ENCODE measurements around the gene ARHGAP45.

The ARHGAP45 gene

DNA sequence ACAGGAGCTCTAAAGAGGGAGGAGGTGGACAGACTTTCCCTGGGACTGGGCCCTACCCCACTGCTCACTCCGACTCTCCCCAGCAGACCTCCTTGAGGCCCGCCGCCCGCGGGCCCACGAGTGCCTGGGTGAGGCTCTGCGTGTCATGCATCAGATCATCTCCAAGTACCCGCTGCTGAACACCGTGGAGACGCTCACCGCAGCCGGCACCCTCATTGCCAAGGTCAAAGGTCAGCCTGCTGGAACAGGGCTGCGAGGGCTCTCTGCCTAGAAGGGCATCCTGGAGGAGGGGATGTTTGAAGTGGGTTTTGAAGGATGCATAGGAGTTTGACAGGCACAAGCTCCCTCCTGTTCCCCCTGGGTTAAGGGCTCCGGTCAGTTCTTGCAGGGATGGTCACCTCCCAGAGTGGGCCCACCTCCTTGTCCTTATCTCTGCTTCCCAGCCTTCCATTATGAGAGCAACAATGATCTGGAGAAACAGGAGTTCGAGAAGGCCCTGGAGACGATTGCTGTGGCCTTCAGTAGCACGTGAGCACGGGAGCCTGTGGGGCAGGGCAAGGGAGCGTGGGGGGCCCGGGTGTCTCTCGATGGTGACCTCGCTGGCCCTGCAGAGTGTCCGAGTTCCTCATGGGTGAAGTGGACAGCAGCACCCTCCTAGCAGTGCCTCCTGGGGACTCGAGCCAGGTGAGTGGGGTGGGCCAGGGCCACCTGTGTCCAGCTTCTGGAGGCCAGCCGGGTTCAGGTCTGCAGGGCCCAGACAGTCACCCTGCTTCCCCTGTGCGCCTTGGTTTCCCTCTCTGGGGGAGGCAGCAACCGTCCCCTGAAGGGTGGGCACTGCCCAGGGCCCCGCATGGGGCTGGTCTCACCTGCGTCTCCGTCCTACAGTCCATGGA lies 6.3 kb downstream of the ARHGAP45 start:
- no peak for DNase-seq

DNA sequence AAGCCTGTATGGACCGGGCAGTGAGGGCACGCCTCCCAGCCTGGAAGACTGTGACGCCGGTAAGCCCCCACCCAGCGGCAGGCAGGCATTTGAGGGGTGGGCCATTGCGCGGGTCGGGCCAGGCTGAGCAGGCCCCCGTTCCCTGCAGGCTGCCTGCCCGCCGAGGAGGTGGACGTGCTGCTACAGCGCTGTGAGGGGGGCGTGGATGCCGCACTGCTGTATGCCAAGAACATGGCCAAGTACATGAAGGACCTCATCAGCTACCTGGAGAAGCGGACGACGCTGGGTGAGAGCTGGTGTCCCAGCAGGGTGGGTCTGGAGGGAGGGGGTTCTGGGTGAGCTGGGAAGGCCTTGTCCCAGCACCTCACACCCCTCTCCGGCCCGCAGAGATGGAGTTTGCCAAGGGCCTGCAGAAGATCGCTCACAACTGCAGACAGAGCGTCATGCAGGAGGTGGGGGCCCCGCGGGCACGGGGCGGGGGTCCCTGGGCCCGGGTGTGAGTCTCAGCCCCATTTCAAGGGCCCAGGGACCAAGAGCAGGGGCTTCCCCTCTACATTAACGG lies 7.1 kb downstream of the ARHGAP45 start:
- no peak for DNase-seq

DNA sequence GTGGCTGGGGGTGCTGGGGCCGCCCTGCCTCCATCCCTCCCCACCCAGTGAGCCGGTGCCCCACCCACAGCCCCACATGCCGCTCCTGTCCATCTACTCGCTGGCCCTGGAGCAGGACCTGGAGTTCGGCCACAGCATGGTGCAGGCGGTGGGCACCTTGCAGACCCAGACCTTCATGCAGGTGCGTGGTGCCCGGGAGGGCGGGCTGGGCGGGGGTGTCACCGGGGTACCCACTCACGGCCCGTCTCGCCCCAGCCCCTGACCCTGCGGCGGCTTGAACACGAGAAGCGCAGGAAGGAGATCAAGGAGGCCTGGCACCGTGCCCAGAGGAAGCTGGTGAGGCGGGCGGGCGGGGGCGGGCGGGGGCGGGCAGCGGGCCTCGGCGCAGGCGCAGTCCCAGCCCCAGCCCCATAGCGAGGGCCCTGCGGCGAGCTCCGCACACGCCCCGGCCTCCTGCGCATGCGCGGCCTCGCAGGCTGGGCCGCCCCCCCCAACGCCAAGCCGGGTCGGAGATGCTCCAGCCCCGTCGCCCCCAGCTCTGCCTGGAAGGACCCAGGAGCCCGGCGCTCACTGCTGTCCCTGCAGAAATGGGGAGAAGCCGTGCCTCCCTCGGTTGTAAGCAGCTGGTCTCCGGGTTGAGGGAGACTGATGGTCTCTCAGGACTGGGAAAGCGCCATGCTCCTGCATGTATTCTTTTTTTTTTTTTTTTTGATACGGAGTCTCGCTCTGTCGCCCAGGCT lies 7.7 kb downstream of the ARHGAP45 start:
- DNase-seq, result no peak

GRCh38 chr19:1076046-1076386 lies 9.0 kb downstream of the ARHGAP45 start:
- DNase-seq, result no peak

DNA sequence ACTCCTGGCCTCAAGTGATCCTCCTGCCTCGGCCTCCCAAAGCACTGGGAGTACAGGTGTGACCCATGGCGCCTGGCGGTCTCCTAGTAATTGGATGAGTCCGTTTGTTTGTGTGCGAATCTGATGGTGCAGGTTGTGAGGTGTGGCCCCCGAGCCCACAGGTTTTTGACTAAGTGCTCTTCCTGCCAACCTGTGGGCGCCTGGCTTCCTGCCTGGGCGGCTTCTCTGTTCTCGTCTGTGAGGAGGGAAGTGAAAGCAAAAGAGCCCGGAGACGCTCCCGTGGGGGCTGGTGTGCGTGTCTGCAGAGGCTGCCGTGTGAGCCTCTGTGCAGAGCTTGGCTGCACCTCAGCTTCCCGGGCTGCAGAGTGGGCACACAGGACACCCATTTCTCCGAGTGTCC lies 10.0 kb downstream of the ARHGAP45 start:
- DNase-seq, result no peak

DNA sequence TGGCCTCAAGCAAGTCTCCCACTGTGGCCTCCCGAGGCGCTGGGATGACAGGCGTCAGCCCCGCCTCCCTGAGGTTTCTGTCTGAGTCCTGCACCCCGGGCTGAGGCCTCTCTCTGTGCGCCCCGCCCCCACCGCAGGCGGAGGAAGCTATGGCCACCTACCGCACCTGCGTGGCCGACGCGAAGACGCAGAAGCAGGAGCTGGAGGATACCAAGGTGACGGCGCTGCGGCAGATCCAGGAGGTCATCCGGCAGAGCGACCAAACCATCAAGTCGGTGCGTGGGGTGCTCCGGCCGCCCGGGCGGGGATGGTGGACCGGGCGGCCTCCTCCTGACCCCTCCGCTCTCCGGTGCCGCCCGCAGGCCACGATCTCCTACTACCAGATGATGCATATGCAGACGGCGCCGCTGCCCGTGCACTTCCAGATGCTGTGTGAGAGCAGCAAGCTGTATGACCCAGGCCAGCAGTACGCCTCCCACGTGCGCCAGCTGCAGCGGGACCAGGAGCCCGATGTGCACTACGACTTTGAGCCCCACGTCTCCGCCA lies 12.7 kb downstream of the ARHGAP45 start:
- no peak for DNase-seq

GRCh38 chr19:1080360-1081161 lies 13.6 kb downstream of the ARHGAP45 start:
- no peak for DNase-seq

DNA sequence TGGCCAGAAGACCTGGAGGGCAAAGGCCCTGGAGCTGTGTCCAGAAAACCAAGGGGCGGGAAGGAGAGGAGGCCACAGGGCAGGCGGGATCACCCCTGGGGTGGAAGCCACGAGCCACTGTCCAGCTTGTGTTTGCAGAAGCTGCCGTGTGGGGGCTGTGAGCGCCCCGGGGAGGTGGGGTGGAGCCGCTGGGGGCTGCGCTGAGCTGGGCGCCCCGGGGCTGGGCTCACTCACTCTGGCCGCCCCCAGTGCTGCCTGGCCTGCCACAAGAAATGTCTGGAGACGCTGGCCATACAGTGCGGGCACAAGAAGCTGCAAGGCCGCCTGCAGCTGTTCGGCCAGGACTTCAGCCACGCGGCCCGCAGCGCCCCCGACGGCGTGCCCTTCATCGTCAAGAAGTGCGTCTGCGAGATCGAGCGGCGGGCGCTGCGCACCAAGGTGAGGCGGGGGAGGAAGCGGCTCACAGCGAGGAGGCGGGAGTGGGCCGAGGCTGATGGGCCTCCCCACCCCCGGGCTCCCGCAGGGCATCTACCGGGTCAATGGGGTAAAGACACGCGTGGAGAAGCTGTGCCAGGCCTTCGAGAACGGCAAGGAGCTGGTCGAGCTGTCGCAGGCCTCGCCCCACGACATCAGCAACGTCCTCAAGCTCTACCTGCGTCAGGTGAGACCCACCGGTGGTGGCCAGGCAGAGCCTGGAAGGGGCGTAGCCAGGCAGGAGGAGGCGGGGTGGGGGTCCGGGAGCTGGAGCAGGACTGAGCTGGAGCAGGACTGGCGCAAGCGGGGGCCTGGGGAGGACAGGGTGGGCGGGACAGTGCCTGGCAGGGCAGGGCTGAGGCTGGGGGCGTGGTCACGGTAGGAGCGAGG lies 14.6 kb downstream of the ARHGAP45 start:
- DNase-seq, result no peak

- DNase-seq, result no peak
Measured at GRCh38 chr19:1082165-1082927, 15.4 kb downstream of the ARHGAP45 start.

DNA sequence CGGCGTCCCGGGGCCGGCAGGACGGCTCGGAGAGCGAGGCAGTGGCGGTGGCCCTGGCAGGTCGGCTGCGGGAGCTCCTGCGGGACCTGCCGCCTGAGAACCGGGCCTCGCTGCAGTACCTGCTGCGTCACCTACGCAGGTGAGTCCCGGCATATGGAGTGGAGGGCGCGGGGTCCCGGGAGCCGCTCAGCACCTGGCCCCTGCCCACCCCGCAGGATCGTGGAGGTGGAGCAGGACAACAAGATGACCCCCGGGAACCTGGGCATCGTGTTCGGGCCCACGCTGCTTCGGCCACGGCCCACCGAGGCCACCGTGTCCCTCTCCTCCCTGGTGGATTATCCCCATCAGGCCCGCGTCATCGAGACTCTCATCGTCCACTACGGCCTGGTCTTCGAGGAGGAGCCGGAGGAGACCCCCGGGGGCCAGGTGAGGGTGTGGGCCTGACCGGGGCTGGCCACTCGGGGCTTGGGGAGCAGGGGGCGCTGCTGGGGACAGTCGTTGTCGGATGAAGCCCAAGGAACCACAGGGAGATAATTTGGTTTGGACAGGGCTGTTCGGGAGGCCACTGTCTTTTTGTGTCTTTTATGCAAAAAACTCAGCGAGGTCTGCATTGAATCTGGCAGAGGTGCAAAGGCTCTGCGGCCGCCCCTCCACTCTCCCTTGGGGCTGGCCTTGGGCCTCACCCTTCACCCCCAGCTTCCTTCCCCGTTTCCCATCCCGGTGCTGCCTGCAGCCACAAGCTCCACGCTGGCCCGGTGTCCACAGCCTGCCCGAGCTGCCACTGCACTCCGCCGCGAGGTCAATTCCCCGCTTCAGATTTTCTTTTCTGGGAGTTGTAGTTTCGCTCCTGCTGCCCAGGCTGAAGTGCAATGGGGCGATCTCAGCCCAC lies 16.2 kb downstream of the ARHGAP45 start:
- DNase-seq, result no peak

GRCh38 chr19:1084024-1084868 lies 17.3 kb downstream of the ARHGAP45 start:
- no peak for DNase-seq

DNA sequence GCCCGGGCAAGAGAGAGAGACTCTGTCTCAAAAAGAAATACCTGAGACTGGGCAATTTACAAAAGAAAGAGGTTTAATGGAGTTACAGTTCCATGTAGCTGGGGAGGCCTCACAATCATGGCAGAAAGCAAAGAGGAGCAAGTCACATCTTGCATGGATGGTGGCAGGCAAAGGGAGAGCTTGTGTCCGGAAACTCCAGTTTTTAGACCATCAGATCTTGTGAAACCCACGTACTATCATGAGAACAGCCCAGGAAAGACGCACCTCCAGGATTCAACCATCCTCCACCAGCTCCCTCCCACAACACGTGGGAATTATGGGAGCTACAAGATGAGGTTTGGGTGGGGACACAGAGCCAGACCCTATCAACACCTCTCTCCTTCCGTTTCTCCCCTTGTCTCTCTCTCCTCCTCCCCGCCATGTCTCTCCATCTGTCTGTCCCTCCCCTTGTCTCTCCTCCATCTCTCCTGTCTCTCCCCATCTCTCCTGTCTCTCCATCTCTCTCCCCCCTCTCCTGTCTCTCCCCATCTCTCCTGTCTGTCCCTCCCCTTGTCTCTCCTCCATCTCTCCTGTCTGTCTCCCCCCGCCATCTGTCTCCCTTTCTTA lies 18.2 kb downstream of the ARHGAP45 start:
- no peak for DNase-seq

DNA sequence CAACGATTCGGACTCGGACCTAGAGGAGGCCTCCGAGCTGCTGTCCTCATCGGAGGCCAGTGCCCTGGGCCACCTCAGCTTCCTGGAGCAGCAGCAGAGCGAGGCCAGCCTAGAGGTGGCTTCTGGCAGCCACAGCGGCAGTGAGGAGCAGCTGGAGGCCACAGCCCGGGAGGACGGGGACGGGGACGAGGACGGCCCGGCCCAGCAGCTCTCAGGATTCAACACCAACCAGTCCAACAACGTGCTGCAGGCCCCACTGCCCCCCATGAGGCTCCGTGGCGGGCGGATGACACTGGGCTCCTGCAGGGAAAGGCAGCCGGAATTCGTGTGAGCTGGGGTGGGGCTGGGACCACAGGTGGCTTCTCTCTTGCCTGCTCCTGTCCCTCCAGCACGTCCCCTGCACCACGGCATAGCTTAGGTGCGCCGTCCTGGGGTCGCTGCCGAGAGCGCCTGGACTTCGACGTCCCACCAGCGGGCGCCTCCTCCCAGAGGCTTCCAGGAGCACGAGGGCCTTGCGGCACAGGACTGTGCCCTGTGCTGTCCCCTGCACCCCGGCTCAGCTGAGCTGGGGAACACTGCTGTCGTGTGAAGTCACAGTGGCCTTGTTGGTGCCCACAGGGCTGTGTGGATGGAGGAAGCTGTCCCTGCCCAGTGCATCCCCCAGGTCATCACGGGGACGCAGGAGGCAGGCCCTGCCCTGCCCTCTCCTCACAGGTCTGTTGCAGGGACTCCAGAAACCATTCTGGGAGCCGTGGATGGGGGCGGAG lies 18.9 kb downstream of the ARHGAP45 start:
- DNase-seq, result no peak

GRCh38 chr19:1086613-1087012 lies 19.6 kb downstream of the ARHGAP45 start:
- no peak for DNase-seq

GRCh38 chr19:1087813-1088415 lies 20.9 kb downstream of the ARHGAP45 start:
- DNase-seq, result no peak

DNA sequence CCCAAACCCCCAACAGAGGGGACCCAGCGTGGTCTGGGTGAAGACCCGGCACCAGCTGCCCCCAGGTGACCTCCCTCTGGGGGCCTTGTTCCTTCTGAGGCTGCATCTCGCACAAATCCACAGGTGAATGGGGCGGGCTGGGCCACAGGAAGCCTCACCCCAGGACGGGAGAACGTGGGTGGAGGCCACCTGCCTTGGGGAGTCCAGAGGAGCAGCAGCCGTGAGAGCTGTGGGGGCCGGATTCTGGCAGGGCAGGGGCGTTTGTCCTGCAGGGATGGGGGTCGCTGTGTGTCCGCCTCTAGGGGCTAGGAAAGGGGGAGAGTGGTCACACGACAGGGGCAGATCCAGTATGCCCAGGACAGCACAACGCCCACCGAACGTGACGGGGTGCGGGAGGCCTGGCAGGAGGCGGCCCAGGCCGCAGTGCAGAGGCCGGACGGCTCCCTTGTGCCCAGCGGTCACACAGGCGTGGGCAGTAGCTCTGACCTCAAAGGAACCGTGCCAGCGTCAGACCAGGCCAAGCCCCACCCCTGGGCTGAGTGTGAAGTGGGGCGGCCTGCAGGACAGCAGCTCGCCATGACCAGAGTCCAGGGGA lies 21.5 kb downstream of the ARHGAP45 start:
- DNase-seq, result no peak

Measured in amniotic stem cell (primary cell).